GM12878 (cell line): Measurements from ENCODE around the gene CCND2. TPM values are rescaled to one million over a fixed set of nuclear protein-coding genes. Genes with fewer than 3 reads are reported as not detected.

Experiments
- GABPA ChIP-seq: IDR thresholded peaks from 2 replicates; pipeline ENCODE4 v1.6.1; 2014; ENCODE audit warnings: antibody characterized with exemption, low read depth, mild to moderate bottlenecking, inconsistent platforms
- IKZF1 ChIP-seq: fragments of 450-650 bp; conservative IDR thresholded peaks from 2 replicates; pipeline ENCODE4 v1.6.1; 2017; ENCODE audit warnings: antibody characterized with exemption, mild to moderate bottlenecking
- JUNB ChIP-seq: IDR thresholded peaks from 2 replicates; pipeline ENCODE4 v1.6.1; 2016; ENCODE audit warnings: antibody characterized with exemption, mild to moderate bottlenecking
- KAT2A ChIP-seq: conservative IDR thresholded peaks from 2 replicates; pipeline ENCODE4 v1.6.1; 2011; ENCODE audit warnings: low read depth, low read length; ENCODE audit not compliant: control insufficient read depth
- MTA2 ChIP-seq: fragments of 450-650 bp; IDR thresholded peaks from 2 replicates; pipeline ENCODE4 v1.6.1; 2016; ENCODE audit warnings: low read depth, mild to moderate bottlenecking, moderate library complexity
- NR2F1 ChIP-seq: fragments of 450-650 bp; conservative IDR thresholded peaks from 2 replicates; pipeline ENCODE4 v1.6.1; 2017; ENCODE audit warnings: mild to moderate bottlenecking
- POLR2AphosphoS5 ChIP-seq: IDR thresholded peaks from 2 replicates; pipeline ENCODE4 v1.6.1; 2011; ENCODE audit warnings: mild to moderate bottlenecking, low read length, inconsistent platforms
- POU2F2 ChIP-seq: IDR thresholded peaks from 3 replicates; pipeline ENCODE4 v1.6.1; 2011; ENCODE audit warnings: low read depth, mild to moderate bottlenecking, low read length, borderline replicate concordance
- RB1 ChIP-seq: fragments of 450-650 bp; formaldehyde crosslinking; IDR thresholded peaks from 2 replicates; pipeline ENCODE4 v1.6.1; 2017; ENCODE audit warnings: mild to moderate bottlenecking, borderline replicate concordance
- SPI1 ChIP-seq: IDR thresholded peaks from 2 replicates; pipeline ENCODE4 v1.6.1; 2011; ENCODE audit warnings: low read depth, mild to moderate bottlenecking, low read length, moderate library complexity, borderline replicate concordance; ENCODE audit not compliant: insufficient read depth
- polyA plus RNA-seq, 11 experiments: library from polyadenylated mRNA; depleted of rRNA in 4 of 11; unstranded in 6 of 11; stranded (reverse) in 5 of 11; fragments of >200 nt; fragmentation: Nextera tagmentation in 4 of 11; fragmentation: Illumina TruSeq in 1 of 11; extraction: Ambion mirVana in 4 of 11; extraction: Trizol in 1 of 11; gene quantifications; 1 replicate in 1 of 11; 2 replicates in 10 of 11; pipeline versions ENCODE4 v1.2.1 to v1.2.3, GENCODE V29; 2011 to 2016; ENCODE audit warnings: inconsistent platforms in 2 of 11, missing spikeins in 2 of 11, low read depth in 1 of 11
- total RNA-seq, 4 experiments: library from RNA; depleted of rRNA in 3 of 4; stranded (reverse); fragments of >200 nt in 3 of 4; fragmentation: Illumina TruSeq in 1 of 4; extraction: Trizol in 1 of 4; gene quantifications; 2 replicates each; pipeline versions ENCODE4 v1.2.1 to v1.2.3, GENCODE V29; 2013 to 2021
- TF ChIP-seq, protein P1 (sequence below): IDR thresholded peaks from 2 replicates; pipeline ENCODE4 v1.6.1; 2012; ENCODE audit warnings: mild to moderate bottlenecking, low read depth, low read length
- TF ChIP-seq, protein P2 (sequence below): fragments of 450-650 bp; IDR thresholded peaks from 2 replicates; pipeline ENCODE4 v1.6.1; 2016; ENCODE audit warnings: mild to moderate bottlenecking
- TF ChIP-seq, protein P3 (sequence below): fragments of 450-650 bp; IDR thresholded peaks from 2 replicates; pipeline ENCODE4 v1.6.1; 2017; ENCODE audit warnings: low read depth, mild to moderate bottlenecking, moderate library complexity
- TF ChIP-seq, protein P4 (sequence below): fragments of 450-650 bp; formaldehyde crosslinking; IDR thresholded peaks from 2 replicates; pipeline ENCODE4 v1.4.0; 2020; ENCODE audit warnings: mild to moderate bottlenecking, moderate library complexity

The CCND2 gene
- total and polyA plus RNA-seq, 10 of the 15 experiments (the other 5 are each of a cell fraction or from before 2014, with no cell fraction given) = 30.1 to 263 (median 152) TPM

DNA sequence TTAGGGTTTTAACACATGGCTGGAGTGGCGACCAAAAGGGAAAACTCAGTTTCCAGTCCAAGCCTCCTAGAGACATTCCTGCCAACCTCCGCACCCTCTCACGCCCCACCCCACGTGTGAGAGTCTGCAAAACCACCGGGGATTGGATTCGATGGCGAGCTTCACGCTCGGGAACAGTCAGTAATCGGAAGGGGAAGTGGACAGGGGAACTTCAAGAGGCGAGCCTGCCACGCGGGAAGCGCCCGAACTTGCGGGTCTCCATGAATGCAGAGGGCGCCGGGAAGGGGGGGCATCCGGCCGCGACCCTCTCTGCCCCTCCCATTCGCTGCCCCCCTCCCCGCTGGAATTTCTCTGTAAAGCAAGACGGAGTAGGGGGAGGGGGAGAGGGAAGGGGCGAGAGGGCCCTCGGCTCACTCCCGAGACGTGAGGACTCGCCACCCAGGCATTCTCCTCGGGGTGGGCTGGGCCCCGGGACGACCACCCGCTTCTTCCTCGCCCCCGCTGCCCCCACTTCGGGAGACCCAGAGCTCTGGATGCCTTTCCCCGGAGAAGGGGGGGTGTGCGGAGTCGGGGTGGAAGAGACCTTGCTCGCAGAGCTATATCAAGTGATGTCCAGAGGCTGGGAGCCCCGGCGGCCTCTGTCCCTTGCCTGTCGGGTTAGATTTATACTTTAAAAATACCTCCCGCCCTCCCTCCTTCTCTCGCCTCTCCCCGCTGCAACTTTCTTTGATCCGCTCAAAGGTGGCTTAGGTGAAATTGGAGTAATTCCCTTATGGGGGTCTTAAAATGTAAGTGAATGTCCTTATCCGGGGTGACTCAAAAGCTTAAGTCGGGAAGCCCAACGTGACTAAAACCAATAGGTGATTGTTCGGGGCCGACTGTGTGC, 2.5 kb upstream of the CCND2 start (continued):
- TF ChIP-seq NR2F1 (0 out of 2 replicates have a peak, but pooled peaks have one; percentile 3), POLR2AphosphoS5 (peak; percentile 23; the same call in 1 of the 2 replicates), JUNB (peak; percentile 91; the same call in 1 of the 2 replicates), GABPA (peak; percentile 42; the same call in 1 of the 2 replicates), POU2F2 (peak; percentile 74; the same call in 2 of the 3 replicates), IKZF1 (peak; percentile 63), MTA2 (peak; percentile 12; the same call in 1 of the 2 replicates), KAT2A (no peak), SPI1 (peak; percentile 87), RB1 (peak; percentile 45; the same call in 1 of the 2 replicates)
- TF ChIP-seq, protein P1, sequence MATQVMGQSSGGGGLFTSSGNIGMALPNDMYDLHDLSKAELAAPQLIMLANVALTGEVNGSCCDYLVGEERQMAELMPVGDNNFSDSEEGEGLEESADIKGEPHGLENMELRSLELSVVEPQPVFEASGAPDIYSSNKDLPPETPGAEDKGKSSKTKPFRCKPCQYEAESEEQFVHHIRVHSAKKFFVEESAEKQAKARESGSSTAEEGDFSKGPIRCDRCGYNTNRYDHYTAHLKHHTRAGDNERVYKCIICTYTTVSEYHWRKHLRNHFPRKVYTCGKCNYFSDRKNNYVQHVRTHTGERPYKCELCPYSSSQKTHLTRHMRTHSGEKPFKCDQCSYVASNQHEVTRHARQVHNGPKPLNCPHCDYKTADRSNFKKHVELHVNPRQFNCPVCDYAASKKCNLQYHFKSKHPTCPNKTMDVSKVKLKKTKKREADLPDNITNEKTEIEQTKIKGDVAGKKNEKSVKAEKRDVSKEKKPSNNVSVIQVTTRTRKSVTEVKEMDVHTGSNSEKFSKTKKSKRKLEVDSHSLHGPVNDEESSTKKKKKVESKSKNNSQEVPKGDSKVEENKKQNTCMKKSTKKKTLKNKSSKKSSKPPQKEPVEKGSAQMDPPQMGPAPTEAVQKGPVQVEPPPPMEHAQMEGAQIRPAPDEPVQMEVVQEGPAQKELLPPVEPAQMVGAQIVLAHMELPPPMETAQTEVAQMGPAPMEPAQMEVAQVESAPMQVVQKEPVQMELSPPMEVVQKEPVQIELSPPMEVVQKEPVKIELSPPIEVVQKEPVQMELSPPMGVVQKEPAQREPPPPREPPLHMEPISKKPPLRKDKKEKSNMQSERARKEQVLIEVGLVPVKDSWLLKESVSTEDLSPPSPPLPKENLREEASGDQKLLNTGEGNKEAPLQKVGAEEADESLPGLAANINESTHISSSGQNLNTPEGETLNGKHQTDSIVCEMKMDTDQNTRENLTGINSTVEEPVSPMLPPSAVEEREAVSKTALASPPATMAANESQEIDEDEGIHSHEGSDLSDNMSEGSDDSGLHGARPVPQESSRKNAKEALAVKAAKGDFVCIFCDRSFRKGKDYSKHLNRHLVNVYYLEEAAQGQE = no peak
- TF ChIP-seq, protein P2, sequence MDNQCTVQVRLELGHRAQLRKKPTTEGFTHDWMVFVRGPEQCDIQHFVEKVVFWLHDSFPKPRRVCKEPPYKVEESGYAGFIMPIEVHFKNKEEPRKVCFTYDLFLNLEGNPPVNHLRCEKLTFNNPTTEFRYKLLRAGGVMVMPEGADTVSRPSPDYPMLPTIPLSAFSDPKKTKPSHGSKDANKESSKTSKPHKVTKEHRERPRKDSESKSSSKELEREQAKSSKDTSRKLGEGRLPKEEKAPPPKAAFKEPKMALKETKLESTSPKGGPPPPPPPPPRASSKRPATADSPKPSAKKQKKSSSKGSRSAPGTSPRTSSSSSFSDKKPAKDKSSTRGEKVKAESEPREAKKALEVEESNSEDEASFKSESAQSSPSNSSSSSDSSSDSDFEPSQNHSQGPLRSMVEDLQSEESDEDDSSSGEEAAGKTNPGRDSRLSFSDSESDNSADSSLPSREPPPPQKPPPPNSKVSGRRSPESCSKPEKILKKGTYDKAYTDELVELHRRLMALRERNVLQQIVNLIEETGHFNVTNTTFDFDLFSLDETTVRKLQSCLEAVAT = peak; percentile 83
- TF ChIP-seq, protein P3, sequence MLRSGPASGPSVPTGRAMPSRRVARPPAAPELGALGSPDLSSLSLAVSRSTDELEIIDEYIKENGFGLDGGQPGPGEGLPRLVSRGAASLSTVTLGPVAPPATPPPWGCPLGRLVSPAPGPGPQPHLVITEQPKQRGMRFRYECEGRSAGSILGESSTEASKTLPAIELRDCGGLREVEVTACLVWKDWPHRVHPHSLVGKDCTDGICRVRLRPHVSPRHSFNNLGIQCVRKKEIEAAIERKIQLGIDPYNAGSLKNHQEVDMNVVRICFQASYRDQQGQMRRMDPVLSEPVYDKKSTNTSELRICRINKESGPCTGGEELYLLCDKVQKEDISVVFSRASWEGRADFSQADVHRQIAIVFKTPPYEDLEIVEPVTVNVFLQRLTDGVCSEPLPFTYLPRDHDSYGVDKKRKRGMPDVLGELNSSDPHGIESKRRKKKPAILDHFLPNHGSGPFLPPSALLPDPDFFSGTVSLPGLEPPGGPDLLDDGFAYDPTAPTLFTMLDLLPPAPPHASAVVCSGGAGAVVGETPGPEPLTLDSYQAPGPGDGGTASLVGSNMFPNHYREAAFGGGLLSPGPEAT = 0 out of 2 replicates have a peak, but pooled peaks have one; percentile 10
- TF ChIP-seq, protein P4, sequence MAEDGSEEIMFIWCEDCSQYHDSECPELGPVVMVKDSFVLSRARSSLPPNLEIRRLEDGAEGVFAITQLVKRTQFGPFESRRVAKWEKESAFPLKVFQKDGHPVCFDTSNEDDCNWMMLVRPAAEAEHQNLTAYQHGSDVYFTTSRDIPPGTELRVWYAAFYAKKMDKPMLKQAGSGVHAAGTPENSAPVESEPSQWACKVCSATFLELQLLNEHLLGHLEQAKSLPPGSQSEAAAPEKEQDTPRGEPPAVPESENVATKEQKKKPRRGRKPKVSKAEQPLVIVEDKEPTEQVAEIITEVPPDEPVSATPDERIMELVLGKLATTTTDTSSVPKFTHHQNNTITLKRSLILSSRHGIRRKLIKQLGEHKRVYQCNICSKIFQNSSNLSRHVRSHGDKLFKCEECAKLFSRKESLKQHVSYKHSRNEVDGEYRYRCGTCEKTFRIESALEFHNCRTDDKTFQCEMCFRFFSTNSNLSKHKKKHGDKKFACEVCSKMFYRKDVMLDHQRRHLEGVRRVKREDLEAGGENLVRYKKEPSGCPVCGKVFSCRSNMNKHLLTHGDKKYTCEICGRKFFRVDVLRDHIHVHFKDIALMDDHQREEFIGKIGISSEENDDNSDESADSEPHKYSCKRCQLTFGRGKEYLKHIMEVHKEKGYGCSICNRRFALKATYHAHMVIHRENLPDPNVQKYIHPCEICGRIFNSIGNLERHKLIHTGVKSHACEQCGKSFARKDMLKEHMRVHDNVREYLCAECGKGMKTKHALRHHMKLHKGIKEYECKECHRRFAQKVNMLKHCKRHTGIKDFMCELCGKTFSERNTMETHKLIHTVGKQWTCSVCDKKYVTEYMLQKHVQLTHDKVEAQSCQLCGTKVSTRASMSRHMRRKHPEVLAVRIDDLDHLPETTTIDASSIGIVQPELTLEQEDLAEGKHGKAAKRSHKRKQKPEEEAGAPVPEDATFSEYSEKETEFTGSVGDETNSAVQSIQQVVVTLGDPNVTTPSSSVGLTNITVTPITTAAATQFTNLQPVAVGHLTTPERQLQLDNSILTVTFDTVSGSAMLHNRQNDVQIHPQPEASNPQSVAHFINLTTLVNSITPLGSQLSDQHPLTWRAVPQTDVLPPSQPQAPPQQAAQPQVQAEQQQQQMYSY (CRISPR knock-in tag) = no peak
